Loucy (cell line): ENCODE data around the gene XPO4.

ENCODE experiments used
- EZH2phosphoT487 ChIP-seq: fragments of 200-600 bp; IDR thresholded peaks from 2 replicates; pipeline ENCODE4 v1.6.1; 2018; ENCODE audit warnings: antibody characterized with exemption, mild to moderate bottlenecking, moderate library complexity, borderline replicate concordance
- TF ChIP-seq, protein P1 (sequence below): fragments of 200-600 bp; sonication (generic); conservative IDR thresholded peaks from 2 replicates; pipeline ENCODE4 v1.5.1; 2014; ENCODE audit warnings: mild to moderate bottlenecking, antibody characterized with exemption, low read length

DNA sequence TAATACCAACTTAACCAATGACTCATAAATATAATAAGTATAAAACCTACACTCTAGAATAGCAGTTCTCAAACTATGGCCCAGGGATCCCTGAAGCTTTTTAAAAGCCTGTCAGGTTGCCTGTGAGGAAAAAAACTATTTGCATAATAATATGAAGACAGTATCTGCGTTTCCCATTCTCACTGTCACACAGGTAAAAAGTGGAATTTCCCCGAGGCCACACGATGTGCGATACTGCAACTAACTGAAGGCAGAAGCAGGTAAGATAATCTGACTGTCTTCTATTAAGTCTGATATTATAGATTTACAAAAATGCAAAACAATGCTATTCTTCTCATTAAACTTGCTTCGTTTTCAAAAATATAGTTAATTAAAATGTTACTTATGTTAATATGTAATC is 76.2 kb downstream of the XPO4 start:
- TF ChIP-seq, protein P1, sequence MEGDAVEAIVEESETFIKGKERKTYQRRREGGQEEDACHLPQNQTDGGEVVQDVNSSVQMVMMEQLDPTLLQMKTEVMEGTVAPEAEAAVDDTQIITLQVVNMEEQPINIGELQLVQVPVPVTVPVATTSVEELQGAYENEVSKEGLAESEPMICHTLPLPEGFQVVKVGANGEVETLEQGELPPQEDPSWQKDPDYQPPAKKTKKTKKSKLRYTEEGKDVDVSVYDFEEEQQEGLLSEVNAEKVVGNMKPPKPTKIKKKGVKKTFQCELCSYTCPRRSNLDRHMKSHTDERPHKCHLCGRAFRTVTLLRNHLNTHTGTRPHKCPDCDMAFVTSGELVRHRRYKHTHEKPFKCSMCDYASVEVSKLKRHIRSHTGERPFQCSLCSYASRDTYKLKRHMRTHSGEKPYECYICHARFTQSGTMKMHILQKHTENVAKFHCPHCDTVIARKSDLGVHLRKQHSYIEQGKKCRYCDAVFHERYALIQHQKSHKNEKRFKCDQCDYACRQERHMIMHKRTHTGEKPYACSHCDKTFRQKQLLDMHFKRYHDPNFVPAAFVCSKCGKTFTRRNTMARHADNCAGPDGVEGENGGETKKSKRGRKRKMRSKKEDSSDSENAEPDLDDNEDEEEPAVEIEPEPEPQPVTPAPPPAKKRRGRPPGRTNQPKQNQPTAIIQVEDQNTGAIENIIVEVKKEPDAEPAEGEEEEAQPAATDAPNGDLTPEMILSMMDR: no peak
- TF ChIP-seq EZH2phosphoT487: no peak
